NCI-H748 treated with DMSO at 0.1 percent for 48 hours (cell line): ENCODE results near the gene BSN.

ENCODE experiments used
- DNase-seq: peaks from one replicate; lab custom pipeline; 2025; lab: John Stamatoyannopoulos, UW

Gene BSN

GRCh38 chr3:49628249-49628648 is 74.0 kb downstream of the BSN start:
- no peak for DNase-seq

- no peak for DNase-seq
These were observed 75.2 kb downstream of the BSN start for GRCh38 chr3:49629451-49629850.

- no peak for DNase-seq
These were observed 75.6 kb downstream of the BSN start for GRCh38 chr3:49629866-49630265.

- no peak for DNase-seq
These were observed 76.5 kb downstream of the BSN start for GRCh38 chr3:49630784-49631183.

- no peak for DNase-seq
These were observed 80.5 kb downstream of the BSN start for GRCh38 chr3:49634736-49635135.

- no peak for DNase-seq
These were observed 82.8 kb downstream of the BSN start for GRCh38 chr3:49636883-49637609.

GRCh38 chr3:49638445-49638844 is 84.2 kb downstream of the BSN start:
- no peak for DNase-seq

- DNase-seq = no peak
These were observed 85.3 kb downstream of the BSN start for GRCh38 chr3:49639551-49639950.

- DNase-seq = no peak
These were observed 87.0 kb downstream of the BSN start for GRCh38 chr3:49641292-49641691.

- no peak for DNase-seq
These were observed 87.8 kb downstream of the BSN start for GRCh38 chr3:49641921-49642707.

GRCh38 chr3:49642708-49643145 is 88.5 kb downstream of the BSN start:
- DNase-seq = no peak

- no peak for DNase-seq
These were observed 90.4 kb downstream of the BSN start for GRCh38 chr3:49644684-49645083.

GRCh38 chr3:49646236-49646635 is 92.0 kb downstream of the BSN start:
- DNase-seq = no peak

GRCh38 chr3:49647741-49648140 is 93.5 kb downstream of the BSN start:
- no peak for DNase-seq

GRCh38 chr3:49648354-49649019 is 94.2 kb downstream of the BSN start:
- DNase-seq = no peak

GRCh38 chr3:49649576-49649975 is 95.3 kb downstream of the BSN start:
- no peak for DNase-seq

GRCh38 chr3:49650177-49650576 is 95.9 kb downstream of the BSN start:
- no peak for DNase-seq

- no peak for DNase-seq
These were observed 96.4 kb downstream of the BSN start for GRCh38 chr3:49650637-49651036.

- DNase-seq = no peak
These were observed 98.1 kb downstream of the BSN start for GRCh38 chr3:49652218-49652902.

- no peak for DNase-seq
These were observed 98.7 kb downstream of the BSN start for GRCh38 chr3:49652903-49653415.

GRCh38 chr3:49653621-49654020 is 99.3 kb downstream of the BSN start:
- no peak for DNase-seq

- no peak for DNase-seq
These were observed 100.0 kb downstream of the BSN start for GRCh38 chr3:49654176-49654825.
